HG03558 (cell line): ENCODE measurements around the gene HOXB5.

Experiments
- ATAC-seq: cut with Tn5 transposase; IDR thresholded peaks from one replicate; pipeline ENCODE4 v1.9.1; 2021; ENCODE audit warnings: moderate number of reproducible peaks; ENCODE audit not compliant: unreplicated experiment; ENCODE audit errors: extremely low read depth

The HOXB5 gene

DNA sequence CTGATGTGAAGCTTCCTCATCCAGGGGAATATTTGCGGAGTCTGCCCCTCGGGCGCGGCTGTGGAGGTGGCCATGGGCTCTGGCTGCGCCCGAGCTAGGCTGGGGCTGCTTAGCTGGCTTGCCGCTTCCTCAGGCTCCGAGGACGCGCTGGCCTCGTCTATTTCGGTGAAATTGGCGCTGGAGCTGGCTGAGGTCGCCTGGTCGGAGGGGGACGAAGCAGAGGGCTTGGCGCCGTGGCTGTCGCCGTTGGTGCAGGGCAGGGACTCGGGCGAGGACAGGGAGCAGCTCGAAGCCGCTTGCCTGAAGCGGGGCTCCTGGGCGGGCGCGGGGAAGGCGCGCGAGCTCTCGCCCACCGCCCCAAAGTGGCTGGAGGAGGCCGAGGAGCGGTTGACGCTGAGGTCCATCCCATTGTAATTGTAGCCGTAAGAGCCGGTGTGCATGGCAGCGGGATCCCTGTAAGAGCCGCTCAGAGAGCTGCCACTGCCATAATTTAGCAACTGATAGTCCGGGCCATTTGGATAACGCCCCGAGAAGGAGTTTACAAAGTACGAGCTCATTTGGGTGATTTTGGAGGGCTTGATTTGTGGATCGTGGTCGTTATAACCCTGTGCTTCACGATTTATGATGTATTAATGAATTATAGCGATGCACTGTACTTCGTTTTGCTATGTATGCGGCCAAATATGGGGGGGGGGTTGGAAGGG, at the start of gene HOXB5:
Gene HOXB5 (minus strand): TSS at position 654 of the 704 bp plus-strand sequence. CDS start 97 bp downstream, at position 557.
- no peak for ATAC-seq

DNA sequence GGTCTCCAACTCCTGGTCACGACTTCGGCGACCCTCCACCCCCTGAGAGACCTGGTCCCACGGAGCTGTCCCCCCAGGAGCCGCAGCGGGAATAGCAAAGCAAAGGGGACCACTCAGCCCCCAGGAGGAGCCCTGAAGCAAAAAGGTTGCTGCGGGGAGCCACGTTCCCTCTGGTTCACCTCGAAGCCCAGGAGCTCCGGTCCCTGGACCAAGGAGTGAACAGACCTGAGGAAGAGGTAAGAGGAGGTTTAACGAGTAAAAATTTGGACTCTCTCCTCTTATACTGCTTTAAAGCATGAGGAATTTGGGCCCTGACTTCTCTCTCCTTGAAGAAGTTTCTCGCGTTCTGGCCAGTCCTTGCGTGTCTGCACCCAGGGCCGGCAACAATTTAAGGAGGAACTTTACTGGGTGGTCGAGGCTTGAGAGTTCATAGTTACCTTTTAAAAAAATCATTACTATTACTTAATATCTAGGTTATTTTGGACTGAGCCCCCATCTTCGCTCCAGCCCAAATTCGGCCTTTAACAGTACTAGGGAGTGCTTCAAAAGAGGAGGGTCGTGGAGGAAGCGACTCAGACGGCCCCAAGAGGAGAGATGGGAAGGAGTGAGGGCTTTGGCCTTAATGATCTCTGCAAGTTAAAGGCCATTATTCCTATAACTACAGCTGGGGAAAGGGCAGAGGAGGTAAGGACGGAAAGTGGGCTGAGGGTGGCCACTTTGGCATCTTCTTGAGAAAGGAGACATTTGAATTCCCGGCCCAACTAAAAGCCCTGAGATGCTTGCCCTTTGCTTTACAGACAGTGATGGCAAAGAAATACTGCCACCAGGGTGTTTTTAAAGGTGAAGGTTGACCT, 49.5 kb upstream of the HOXB5 start:
- no peak for ATAC-seq

DNA sequence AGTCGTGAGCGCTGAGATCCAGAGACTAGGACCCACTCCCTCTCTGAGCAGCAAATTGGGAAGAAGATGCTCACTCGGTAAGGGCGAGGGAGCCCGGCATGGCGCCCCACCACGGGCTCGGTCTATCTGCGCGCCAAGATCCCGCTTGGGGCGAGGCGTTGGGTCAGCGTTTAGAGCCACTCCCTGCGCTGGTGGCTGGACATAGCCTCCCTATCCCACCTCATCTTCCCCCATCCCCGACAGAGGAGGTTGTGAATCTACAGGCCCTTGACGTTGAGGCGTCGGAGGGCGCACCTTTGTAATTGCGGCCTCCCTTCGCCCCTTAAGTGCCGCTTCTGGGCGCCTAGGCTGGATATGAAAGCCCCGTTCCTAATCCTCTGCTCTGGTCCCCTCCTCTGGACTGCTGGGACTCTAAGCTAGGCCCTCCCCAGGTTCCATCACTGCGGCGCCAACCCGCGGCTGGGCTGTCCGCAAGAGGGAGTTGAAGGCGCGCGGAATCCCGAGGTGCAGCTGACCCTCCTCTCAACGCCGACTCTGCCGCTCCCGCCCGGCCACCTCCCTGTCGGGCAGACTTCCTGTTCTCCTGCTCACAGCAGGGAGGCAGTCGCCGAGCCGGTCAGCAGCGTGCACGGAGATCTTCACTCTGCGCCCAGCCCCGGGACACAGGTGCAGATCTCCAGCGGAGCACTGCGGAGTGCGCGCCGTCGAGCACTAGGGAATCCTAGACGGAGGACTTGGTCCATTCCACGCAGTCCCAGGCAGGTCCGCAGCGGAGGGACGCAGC, 48.7 kb upstream of the HOXB5 start:
- ATAC-seq: no peak

DNA sequence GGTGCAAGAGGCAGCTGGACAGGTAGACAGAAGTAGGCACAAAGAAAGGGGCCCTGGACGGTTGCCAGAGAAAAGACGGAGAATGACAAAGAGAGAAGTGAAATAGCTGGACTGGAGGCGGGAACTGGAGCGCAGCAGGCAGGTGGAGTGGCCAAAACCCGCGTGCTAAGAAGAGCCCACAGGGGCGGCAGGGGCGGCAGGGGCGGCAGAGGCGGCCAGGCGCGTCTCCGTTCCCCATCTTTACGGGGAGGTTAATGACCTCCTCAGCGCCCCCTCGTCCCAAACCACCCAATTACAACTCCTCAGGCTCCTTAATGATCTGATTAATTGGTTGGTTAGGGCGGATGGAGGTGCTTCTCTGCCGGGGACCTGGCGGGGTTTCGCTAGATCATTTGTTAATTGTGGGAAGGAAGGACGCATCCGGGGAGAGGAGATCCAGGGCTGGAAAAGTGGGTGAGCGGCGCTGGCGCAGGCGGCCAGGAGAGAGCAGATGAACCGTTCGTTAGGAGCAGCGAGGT, 48.0 kb upstream of the HOXB5 start:
- no peak for ATAC-seq

- ATAC-seq: no peak
Observed at GRCh38 chr17:48640858-48641180, 47.2 kb upstream of the HOXB5 start.

GRCh38 chr17:48639982-48640857, 46.6 kb upstream of the HOXB5 start:
- no peak for ATAC-seq

DNA sequence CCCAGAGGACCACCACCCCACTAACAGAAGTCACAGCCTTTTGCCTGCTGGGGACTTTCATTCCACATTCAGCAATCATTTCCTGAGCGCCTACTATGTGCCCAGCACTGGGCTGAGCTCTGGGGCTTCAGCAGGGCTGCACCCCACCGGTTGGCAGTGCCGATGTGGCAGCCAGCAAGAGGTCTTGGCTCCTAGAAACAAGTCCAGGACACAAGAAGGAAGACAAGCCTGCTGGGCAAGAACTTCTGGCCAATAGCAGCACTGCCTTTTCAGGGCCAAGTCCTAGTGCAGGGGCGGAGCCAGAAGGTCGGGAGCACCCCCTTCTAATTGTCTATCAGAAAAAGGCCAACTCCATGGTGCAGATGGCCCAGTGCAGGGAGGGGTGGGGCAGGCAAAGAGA, 45.6 kb upstream of the HOXB5 start:
- no peak for ATAC-seq

- no peak for ATAC-seq
Observed at GRCh38 chr17:48637323-48638260, 44.0 kb upstream of the HOXB5 start.

DNA sequence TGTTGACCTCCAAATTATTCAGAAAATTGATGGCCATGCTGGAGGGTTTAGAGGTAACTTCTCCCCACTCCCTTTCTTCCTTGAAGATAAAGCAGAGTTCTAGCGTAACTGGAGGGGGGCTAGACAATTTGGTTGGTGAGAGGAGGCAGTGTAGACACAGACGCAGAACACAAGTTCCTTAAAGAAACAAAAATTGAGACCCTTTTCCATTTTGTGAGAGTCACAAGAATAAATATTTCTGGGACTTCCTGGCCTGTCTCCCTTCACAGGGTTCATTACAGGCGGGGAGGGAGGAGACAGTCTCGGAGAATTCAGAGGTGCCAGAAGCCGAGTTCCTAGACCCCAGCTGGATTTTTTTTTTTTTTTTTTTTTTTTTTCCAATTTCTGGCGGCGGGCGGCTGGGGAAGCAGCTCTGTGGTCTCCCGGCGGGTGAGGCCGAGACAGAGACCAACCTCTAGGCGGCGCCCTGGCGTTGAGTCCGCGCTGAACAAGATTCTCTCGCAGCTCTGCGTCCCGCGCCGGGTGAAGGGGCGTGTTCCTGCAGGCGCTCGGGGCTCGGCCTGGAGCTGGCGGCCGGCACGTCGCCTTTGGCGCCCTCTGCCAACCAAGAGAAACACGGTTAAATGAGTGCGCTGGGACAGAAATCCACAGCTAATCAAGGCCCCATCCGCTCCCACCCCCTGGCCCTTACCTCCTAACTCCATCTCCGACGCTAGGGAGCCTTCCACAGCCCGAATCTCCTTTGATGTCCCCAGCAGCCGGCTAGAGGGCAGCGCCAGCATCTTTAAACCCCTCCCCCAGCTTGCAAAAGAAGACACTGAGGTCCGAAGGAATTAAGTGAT, 42.8 kb upstream of the HOXB5 start:
- ATAC-seq: no peak

DNA sequence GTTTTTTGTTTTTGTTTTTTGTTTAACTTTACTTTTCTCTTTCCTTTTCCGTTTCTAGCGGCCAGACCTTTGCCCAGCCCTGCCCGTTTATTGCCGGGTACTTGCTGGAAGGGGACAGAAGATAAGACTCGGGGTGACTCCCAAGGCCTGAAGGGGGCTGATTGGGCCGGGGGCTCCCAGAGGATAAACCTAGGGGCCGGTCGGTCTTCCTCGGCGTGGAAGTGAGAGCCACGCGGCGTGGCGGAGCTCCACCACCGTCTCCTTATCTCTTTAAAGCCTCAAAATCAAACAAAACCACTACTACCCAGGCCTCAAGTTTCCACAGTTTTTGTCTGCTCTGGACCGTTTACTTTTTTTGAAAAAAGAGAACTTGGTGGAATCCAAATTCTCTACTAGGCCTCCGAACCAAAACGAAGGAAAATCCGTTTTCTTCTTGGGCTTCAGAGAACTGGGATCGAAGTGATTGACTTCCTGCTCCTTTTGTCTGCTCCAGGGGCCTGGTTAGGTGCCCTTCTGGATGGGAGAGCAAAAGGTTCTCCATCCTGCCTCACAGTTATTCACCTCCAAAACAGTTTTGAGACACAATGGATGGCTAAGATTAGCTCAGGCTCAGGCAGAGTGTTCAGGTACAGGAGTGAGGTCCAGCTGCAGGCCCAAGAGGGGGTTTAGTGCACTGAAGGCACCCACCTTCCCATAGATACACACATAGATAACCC, 41.1 kb upstream of the HOXB5 start:
- ATAC-seq: no peak

DNA sequence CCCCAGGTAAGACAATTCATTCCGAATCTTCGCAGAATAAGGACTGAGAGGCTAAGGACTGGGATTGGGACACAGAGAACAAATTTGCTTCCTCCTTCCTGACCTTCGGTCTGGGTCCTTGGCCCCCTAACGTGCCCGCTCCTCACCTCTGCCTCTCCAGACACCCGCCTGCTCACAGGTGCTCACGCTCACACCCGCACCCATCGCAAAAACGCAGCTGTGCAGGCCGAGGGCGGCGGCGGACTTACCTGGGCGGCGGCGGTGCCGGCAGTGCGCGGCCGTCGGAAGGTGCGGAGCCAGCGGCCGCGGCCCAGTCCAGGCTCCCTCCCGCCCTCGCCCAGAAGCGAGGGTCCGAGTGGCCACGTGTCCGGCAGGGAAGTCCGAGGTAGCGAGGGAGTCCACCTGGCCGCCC, 39.7 kb upstream of the HOXB5 start:
- no peak for ATAC-seq

DNA sequence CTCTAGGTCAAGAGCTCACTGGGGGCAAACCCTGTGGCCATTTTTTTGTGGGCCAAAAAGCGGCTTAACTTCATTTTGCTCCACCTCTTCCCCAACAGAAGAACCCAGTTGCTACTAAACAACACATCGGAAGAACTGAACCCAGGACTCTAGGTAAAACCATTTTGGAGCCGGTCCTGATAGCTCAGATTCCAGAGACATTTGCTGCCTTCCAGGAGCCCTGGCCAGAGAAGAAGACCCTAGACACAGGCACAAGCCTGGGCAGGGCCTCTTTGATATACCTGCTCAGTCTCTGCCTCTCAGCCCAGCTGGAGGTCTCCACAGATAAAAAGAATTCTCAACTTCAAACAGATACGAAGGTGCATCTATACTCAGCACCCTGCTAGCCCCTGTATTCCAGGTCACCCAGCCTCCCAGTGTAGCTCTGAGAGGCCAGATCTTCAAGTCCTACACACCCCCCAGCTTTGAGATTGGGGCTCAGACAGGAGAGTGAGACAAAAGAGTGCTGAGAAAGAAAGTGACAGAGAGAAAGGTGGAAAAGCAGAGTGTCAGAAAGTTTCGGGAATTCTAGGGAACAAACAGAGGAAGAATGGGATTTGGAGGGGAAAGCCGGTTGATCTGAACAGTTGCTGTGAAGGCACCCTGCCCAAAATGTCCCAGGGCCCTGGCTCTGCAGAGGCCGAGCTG, 39.1 kb upstream of the HOXB5 start:
- ATAC-seq: no peak

GRCh38 chr17:48631693-48632578, 38.4 kb upstream of the HOXB5 start:
- ATAC-seq: no peak

DNA sequence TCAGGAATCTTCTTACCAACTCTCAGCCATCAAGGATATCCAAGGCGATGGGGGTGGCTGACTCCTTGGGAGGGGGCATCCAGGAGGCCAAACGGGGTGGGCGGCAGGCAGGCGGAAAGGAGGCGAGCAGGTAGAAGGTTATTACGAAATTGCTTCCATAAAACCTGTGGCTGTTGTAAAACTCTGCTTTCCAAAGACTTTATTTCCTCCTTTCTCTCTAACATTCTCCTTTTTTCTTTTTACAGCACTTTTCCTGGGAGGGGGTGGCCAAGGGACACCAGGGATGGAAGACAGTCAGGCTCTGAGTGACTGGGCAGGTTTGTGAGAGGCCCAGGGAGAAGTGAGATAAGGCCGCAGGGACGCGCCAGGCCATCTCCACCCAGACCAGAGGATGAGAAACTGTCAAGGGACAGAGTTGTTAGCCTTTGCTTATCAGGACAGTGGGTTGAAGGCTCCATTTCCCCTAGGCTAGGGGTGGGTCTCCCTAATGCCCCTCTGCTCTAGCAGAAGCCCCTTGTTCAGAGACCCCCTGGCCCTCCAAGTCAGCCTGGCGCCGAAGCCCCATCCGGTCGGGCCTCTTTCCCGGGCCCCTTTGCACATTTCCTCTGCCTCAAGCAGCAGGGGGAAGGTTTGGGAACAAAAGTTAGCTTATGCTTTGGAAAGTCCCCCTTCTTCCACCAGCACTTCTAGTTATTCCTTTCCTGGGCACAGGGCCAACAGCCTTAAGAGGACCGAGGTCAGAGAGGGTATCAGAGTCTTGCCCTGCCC, 37.5 kb upstream of the HOXB5 start:
- no peak for ATAC-seq
